ENCODE data around the gene NFASC.
A peak's percentile ranks its signal among the peaks of the same experiment; 100 is the strongest.

Gene NFASC

DNA sequence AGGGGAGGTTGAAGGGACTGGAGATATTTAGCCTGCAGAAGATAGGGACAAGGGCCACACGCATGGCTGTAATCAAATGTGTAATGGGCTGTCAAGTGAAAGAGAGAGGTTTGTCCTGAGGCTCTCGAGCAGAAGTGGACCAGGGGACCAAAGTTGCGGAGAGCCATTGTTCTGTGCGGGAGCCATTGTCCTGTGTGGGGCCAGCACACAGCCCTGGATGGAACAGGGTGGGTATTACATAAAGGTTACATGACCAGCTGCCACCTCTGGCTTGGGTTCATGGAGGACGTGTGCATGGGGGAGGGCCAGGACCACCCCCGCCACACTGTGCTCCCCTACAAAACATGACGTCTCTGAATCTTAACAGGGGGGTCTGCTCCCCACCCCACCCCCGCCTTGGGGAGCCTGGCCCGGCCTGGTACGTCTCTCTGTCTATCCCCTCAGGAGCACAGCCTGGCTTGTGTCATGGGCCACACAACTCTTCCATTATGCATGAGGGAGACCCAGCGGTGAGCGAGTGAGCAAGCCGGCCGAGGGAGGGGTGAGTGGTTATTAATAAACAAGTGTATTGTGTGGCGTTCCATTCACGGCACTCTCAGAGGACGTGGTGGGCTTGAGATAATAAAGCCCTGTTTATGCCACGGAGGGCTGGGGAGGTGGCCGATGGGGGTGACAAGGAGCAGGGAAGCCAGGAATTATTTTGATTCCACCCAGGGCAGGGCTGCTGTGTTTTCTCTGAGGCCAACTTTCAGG is at the start of gene NFASC:
TSS of gene NFASC (plus strand) at position 703 of the 753 bp plus-strand sequence. CDS start 73,454 bp downstream, outside the sequence.
- DNase-seq (ENCODE audit: low spot score) = no peak

DNA sequence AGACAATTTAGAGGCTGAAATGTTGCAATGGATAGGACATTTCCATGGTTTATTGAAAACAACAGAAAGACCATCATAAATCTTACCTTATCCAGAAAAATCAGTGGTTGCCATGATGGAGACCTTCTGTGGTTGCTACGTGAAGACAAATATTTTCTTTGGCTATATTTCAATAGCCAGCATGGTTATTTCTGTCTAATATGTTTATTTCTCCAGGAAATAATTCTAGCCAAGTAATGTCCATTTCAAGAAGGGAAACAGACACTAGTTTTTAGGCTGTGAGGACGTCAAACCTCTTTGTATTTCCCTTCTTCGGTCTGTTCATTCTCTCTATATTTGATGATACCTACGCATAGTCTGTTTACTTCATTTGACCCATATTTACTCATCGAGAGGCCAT is 49.2 kb upstream of the NFASC start:
- no peak for DNase-seq (ENCODE audit: low spot score)

DNA sequence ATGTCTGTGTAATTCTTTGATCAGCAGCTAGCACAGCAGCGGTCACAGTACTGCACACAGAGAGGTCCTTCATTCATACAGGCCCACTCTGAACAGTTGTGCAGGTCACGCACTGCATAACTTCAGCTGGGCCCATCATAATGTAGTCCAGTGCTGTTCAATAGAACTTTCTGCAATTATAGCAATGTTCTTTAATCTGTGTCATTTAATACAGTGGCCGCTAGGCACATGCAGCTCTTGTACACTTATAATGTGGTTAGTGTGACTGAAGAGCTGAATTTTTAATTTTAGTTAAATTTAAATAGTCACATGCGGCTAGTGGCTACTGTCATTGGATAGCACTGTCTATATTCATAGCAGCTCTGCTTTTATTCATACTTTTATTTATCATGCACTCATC is 48.7 kb upstream of the NFASC start:
- no peak for DNase-seq (ENCODE audit: low spot score)

DNA sequence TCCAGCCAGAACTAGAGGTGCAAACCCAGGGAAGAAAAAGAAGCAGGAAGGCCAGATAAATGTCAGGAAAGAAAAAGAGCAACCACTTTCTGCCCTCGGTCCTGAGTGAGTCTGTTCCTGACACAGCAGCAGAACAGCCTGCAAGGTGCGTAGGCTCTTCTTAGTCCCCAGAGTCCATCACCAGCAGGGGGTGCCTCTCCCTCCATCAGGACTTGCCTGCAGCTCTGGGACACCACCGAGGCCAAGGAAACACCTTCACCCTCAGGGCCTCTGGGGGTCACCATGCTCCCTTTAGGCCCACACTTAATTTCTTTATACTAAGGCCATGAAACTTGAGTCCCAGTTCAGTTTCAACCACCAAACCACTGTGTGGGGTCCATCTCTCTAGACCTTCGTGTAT is 43.7 kb upstream of the NFASC start:
- peak; percentile 32 for DNase-seq (ENCODE audit: low spot score)

DNA sequence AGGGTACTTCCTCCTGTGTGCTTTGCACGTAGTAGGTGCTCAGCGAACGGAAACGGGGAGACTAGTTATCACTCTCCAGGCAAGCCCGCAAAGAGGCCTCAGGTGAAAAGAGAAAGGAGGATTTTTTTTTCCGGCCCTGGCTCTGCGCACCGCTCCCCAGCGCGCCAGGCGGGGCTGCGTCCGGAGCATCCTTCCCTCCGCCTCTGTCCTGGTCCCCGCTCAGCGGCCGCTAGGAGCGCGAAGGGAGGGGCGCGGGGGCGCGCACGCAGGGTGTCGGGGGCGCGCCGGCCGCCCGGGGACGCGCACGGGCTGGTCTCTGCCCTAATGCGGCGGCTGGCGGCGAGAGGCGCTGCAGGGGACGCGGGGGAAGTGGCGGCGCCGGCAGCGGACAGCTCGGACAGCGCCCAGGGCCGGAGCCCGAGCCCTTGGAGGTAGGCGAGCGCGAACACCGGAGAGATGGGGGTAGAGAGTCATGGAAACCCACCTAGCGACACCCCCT is 42.3 kb upstream of the NFASC start:
- peak; percentile 99 for DNase-seq (ENCODE audit: low spot score)

DNA sequence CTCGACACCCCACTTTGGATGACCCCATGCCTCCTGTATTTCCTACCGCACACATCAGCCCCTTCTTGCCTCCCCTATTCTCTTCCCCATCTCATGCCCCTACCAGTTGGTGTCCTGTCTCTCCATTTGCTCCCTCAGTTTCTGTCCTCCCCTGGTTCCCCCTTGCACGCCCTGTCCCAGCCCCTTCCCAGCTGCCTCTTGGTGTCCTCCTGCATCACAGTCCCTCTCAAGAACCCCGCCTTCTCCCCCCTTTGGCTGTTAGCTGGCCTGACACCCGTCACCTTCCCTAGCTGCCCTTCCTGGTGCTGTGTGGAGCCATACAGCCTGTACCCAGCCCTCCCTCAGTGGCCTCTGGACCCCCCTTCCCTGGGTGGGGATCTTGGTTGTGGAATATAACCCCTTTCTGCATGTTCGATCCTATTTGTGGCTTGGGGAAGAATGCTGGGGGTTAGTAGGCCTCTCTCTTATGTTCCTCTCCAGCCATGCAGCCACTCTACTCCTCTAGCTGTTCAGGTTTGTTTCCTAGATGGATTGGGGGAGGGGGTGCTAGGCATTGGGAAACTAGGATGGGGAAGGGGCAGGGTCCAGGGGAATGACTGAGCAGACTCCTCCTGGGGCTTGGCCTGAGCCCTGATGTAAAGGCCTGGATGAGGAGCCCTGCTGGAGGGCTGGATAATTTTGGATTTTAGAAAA is 41.4 kb upstream of the NFASC start:
- peak; percentile 26 for DNase-seq (ENCODE audit: low spot score)

DNA sequence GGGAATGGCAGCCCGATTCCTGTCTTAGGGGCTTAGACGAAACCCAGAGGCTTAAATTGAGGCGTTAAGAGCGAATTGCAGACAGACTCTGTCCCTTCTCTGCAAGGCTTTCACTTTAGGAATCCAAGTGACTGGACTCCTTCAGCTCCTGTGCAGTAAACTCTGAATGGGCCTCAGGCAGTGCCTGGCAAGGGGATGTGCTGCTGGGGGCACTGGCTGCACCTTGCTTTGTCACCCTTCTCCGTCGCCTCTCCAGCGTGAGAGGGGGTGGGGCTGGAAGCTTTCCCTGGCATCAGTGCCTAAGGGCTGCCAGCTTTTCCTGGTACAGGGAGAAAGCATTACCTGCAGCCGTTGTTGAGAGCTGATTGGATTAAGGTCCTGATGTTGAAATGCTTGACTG is 39.9 kb upstream of the NFASC start:
- no peak for DNase-seq (ENCODE audit: low spot score)

DNA sequence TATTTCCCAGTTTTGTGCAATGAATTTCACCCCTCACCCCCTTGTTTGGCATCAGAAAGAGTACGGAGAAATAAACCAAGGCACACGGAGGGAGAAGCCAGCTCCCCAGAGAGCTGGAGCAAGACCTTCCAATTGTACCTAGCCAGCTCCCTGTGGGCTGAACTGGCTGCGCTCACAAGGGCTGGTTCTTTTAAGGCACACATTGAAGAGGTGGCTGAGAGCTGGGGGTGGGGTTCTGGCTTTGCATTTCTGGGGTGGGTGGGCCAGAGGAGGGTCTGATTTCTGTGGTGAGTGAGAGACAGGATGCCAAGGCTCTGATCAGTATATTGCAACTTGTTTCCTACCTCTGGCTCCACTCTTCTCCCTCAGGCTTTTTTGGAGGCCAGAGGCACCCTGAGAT is 39.5 kb upstream of the NFASC start:
- no peak for DNase-seq (ENCODE audit: low spot score)

DNA sequence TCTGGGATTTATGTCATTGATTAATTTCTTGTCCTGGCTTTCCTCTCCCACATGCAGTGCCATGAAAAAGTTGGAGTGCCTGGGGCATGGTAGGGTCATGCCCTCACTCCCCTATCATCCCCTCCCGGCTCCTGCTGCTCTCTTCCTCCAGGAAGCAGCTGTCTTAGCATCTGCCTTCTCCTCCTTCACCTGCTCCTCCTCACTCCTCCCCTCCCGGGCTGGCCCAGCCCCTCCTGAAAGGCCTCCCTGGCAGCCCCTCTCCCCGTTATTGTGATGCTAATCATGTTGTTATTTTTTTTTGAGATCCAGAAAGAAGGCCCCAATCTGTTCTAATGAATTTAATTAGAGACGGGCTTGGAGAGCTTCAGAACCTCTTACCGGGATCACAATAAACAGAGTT is 36.3 kb upstream of the NFASC start:
- no peak for DNase-seq (ENCODE audit: low spot score)

DNA sequence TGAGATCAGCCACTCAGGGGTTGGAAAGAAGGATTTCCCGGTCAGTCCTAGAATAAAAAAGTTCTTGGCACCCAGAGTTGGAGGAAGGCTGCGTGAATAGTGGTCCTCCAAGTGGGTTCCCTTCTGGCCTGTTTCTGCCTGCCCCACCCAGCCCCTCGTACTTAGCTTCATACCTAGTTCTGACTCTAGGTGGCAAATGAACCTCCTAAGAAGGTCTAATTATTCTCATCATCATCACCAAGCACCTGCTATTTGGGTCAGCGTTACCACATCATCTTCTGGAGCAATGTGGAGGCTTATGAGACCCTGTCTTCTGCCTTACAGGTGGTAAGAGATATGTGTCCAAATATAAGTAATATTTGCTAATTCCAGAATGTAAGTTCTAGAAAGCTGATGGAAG is 35.9 kb upstream of the NFASC start:
- no peak for DNase-seq (ENCODE audit: low spot score)

DNA sequence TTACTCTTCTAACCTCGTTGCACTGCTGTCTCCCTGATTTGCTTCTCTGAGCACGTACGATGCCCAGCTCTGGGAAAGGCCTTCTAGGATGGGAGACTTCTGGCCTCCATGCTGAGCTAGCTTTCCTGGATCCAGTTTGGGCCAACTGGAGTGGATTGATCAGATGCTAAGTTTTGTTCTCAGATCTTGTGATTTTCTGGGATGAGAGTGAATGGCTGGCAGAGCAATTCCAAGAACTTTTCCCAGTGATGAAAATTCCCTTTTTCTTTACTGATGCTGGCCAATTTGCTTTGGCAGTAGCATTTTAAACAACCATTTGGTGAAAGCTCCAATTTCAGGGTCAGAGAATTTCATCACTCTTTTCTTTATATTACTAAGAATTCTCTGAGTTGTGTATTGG is 34.9 kb upstream of the NFASC start:
- no peak for DNase-seq (ENCODE audit: low spot score)

DNA sequence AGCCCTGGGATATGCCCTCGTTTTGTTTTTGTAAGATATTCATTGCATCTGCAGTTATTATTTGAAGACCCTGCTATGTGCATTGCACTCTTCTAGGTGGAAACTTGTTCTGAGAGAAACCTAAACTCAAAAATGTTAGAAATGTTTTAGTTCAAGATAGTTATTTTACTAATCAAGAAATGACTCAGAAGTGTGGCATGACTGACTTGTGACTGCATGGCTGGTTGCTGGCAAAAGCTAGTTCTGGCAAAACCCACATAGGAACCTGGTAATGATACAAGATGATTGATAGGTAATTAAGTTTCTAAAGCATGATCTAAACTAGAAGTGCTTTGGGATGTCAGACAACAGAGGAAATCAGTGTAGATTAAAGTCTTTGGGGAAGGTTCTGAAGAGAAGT is 33.8 kb upstream of the NFASC start:
- DNase-seq (ENCODE audit: low spot score) = peak; percentile 24

DNA sequence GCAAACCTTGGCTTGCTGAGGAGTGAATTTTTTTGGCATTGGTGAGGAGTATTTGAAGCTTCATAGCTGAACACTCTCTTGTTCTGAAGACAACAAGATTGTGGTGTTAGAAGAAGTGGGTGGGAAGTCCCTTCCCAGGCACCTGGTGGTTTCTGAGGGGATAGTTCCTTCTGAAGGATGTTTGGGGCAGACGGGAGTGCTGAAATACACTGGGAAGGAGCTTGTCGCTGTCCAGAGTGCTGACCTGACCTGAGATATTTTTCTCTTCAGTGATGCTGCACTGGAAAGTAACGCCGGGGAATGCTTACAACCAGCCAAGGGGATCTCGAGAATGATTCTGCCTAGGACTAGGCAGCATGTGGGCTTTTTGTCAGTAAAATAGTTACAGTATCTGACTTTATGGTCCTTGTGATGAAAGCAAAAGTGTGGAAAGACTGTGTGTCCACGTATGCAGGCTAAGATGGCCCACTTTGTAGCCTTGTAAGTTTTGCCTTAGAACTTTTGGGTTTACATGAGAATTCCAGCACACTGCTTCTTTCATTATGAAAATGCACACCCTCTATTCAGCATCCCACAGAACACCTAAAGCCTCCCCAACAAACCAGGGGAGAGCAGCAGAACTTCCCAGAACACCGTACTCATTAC is 33.1 kb upstream of the NFASC start:
- peak; percentile 73 for DNase-seq (ENCODE audit: low spot score)

DNA sequence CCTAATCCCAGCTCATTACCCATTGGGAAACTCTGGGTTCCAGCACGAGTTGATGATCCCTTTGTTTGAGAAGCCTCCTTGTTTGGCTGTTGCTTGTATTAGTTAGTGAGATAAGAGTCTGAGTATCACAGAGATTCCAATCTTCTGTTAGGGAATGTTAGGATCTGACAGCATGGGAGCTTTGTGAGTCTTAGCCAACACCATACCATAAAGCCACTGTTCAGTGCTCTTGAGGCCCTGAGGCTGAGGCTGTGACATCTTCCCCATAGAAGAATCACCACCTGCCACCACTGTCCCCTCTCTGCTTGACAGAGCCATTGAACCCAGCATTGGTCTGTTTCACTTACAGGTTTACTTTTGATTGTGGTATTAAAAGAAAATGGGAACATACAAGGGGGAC is 29.3 kb upstream of the NFASC start:
- no peak for DNase-seq (ENCODE audit: low spot score)

DNA sequence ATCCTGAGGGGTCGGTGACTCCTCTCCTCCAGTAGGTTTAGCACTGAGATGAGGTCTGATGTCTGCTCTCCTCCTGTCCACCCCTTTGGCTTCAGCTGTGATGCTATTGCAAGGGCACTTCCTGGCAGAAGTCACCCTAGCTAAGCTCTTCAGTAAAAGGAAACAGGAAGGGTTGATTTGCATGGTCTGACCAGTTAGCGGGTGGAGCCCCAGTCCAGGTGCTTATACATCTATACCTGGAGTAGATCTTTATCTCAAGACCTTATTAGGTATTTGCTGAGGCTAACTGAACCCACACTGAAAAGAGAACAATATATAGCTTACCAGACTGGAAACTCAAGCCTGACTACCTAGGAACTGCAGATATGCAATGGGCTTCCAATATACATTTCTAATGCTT is 28.9 kb upstream of the NFASC start:
- DNase-seq (ENCODE audit: low spot score) = no peak

DNA sequence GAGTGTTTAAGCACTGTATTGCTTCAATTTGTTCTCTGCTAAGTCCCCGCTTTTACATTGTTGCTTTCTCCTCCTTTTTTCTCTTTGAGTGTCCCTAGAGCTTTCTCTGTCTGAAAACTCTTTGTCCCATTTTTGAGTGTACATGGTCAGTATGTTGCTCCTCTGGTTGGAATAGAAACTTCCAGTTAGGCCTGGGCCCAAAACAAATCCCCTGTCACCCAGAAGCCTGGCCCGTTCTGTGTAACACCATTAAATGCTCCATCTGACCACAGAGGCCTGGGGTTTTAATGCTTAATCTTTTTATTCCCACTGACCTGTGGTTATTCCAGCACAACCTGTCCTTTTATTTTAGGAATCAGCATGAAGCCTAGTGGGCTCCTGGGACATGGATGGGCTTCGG is 28.3 kb upstream of the NFASC start:
- DNase-seq (ENCODE audit: low spot score) = no peak

DNA sequence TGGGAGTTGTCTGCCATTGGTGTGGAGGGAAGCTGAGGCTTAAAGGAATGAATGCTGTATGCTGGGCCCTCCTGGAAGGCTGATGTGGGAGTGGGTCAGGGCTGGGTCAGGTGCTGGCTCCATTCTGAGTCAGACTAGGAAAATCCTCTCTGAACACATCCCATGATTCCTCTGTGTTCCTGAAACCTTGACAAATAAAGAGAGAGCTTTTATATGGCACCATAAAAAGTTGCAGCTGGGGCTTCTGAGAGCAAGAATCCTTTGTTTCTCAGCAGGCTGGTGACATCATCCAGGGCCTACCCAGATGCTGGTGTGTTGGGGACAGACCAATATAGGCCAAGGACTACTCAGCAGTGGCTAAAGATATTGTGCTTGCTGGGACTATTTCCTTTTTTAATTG is 27.8 kb upstream of the NFASC start:
- DNase-seq (ENCODE audit: low spot score) = peak; percentile 11

DNA sequence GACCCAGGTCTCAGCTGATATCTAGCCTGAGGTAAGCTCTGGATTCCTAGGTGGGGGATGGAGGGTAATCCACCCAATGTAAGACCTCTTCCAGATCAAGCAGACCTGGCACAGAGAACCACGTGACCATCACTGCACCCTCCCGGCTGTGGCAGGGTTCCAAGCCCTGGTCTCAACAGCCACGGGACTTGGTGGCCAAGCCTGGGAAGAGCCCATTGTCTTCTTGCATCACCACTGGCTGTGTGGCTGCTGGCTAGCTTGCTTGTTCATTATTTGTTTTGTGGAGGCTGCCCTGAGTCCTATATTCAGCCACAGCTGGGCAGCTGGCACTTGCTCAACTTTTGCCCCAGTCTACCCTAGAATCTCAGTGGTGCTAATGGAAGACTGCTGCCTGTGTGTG is 24.1 kb upstream of the NFASC start:
- DNase-seq (ENCODE audit: low spot score) = no peak

DNA sequence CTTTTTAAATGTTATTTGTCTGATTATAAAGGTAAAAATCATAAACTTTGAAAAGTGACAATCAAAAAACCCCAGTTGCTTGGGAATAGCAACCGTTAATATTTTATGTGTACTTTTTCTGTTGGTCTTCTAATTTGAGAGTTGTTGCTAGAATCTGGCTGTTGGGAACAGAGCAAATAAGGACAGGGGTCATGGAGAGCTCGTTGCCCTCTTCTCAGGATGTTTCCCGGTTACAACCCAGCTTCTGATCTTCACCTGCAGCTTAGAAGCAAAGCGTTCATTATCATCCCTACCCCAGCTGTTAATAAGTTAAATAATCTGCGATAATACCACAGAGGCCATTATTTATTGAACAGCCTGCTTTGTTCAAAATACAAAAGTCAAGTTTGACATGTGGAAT is 22.1 kb upstream of the NFASC start:
- DNase-seq (ENCODE audit: low spot score) = no peak

DNA sequence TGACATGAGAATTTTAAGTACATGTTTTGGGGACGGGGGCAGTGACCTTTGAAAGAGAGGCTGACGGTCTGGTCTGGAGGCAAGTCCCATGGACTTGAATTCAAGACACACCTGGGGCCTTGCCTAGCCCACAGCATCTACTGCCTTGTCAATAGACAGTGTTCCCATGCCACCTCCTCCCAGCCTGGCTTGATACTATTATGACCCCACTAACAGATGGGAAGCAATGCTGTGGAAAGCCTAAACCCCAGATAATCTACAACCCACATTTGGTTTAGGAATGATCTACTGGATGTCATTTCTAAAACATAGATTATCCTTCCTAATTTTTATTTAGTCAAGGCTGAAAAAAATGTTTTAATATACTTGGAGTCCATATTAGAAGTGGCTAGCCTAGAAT is 17.8 kb upstream of the NFASC start:
- no peak for DNase-seq (ENCODE audit: low spot score)

DNA sequence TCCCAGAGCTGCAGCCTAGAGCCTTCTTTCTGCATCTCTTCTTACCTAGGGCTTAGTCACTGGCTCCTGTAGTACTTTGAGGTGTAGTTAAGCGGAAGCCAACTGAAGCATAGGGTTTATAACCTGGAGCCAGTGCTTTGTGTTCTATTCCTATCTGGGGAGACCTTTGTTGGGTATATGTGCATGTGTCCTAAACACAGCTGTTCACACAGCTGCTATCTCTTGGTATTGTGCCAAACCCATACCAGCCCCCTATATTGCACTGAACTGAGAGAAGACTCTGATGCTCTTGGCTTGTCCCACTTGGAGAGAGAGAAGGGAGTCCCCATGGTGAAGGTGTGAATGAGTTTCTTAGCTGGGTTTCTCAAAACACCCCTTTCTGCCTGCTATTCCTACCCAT is 17.2 kb upstream of the NFASC start:
- DNase-seq (ENCODE audit: low spot score) = no peak

DNA sequence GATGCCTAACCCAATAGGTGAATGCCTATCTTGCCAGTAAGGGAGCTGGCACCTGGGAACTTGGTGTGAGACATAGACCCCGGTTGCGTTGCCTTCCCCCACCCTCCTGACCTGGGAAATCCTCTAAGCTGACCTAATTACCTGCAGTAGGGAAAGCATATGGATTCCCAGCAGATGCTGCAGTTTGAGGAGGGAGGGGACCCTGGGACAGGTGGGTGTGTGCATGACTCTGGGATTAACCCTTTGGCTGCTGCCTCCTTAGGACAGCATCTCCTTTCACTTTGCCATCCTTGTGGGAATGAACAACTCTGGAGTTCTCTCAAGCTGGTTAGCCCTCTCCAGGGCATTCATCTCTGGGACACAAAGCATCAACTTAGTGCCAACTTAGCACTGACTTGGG is 16.4 kb upstream of the NFASC start:
- no peak for DNase-seq (ENCODE audit: low spot score)

DNA sequence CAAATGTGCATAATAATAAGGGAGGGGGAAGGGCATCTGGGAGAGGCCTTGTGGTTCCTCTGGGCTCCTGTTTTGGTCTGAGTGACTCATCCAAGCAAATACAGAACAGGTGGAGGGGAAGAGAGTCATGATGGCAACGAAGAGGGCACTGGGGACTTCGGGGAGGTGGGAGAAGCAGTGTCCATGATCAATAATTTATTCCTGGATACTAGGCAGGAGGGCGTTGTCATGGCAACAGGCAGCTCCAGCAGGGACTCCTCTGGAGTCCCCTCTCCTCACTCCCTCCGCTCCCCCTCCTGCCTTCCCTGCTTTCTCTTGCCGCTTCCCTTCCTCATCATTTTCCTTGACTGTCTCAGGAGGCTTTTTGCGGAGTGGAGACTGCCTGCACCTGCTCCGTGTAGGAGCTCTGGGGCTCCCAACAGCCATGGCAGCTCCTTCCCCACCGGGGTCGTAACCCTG is 12.3 kb upstream of the NFASC start:
- DNase-seq (ENCODE audit: low spot score) = peak; percentile 39

All from GM03348 (cell line).